ENCODE results near the gene TRAF4. TPM values are rescaled to one million over a fixed set of nuclear protein-coding genes. Genes with fewer than 3 reads are reported as not detected.

TRAF4 gene
- total and polyA plus RNA-seq, 10 of the 15 experiments (the other 5 are each of a cell fraction or from before 2014, with no cell fraction given), result 3.7 to 197 (median 66.4) TPM

DNA sequence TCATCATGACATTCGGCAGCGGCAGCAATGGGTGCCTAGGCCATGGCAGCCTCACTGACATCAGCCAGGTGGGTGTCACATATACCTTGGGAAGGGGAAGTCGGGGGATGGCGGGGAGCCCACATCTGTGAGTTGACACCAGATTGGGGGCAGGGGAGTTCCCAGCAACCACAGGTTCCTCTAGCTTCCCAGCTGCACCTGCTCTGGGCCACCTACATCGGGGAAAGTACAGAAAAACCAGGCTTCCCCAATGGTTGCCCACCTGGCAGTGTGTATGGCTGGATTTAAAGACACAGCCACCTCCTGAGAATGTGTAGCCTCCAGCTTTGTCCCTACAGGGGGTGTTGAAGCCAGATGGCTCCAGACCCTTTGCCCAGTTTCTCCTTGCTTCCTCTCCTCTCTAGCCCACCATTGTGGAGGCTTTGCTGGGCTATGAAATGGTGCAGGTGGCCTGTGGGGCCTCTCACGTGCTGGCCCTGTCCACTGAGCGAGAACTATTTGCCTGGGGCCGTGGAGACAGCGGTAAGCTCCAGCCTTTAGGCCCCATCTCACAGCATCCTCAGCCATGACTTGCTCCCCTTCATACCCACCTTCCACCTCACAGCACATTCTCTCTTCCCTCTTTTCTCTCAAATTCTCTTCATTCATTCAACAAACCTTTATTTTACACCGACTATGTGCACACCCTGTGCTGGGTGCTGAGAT is 5.0 kb upstream of the TRAF4 start (continued):
- TF ChIP-seq RBBP5 (conservative IDR thresholded peaks at IDR 0.05), result no peak
- TF ChIP-seq ASH2L (IDR thresholded peaks at IDR 0.05; ENCODE audit: borderline replicate concordance, low read depth), result no peak
- TF ChIP-seq, protein P1, sequence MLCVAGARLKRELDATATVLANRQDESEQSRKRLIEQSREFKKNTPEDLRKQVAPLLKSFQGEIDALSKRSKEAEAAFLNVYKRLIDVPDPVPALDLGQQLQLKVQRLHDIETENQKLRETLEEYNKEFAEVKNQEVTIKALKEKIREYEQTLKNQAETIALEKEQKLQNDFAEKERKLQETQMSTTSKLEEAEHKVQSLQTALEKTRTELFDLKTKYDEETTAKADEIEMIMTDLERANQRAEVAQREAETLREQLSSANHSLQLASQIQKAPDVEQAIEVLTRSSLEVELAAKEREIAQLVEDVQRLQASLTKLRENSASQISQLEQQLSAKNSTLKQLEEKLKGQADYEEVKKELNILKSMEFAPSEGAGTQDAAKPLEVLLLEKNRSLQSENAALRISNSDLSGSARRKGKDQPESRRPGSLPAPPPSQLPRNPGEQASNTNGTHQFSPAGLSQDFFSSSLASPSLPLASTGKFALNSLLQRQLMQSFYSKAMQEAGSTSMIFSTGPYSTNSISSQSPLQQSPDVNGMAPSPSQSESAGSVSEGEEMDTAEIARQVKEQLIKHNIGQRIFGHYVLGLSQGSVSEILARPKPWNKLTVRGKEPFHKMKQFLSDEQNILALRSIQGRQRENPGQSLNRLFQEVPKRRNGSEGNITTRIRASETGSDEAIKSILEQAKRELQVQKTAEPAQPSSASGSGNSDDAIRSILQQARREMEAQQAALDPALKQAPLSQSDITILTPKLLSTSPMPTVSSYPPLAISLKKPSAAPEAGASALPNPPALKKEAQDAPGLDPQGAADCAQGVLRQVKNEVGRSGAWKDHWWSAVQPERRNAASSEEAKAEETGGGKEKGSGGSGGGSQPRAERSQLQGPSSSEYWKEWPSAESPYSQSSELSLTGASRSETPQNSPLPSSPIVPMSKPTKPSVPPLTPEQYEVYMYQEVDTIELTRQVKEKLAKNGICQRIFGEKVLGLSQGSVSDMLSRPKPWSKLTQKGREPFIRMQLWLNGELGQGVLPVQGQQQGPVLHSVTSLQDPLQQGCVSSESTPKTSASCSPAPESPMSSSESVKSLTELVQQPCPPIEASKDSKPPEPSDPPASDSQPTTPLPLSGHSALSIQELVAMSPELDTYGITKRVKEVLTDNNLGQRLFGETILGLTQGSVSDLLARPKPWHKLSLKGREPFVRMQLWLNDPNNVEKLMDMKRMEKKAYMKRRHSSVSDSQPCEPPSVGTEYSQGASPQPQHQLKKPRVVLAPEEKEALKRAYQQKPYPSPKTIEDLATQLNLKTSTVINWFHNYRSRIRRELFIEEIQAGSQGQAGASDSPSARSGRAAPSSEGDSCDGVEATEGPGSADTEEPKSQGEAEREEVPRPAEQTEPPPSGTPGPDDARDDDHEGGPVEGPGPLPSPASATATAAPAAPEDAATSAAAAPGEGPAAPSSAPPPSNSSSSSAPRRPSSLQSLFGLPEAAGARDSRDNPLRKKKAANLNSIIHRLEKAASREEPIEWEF (IDR thresholded peaks at IDR 0.05; ENCODE audit: insufficient replicate concordance, low read depth, low read length), result no peak
- no peak for TF ChIP-seq POLR2AphosphoS2 (IDR thresholded peaks at IDR 0.05; ENCODE audit: low read depth, low read length)
- no peak for TF ChIP-seq JUND (IDR thresholded peaks at IDR 0.05; ENCODE audit: low read depth, low read length)
- no peak for TF ChIP-seq ZNF24 (IDR thresholded peaks at IDR 0.05)
- TF ChIP-seq, protein P2, sequence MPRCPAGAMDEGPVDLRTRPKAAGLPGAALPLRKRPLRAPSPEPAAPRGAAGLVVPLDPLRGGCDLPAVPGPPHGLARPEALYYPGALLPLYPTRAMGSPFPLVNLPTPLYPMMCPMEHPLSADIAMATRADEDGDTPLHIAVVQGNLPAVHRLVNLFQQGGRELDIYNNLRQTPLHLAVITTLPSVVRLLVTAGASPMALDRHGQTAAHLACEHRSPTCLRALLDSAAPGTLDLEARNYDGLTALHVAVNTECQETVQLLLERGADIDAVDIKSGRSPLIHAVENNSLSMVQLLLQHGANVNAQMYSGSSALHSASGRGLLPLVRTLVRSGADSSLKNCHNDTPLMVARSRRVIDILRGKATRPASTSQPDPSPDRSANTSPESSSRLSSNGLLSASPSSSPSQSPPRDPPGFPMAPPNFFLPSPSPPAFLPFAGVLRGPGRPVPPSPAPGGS (IDR thresholded peaks at IDR 0.05; ENCODE audit: borderline replicate concordance, insufficient read depth, low read depth, low read length, poor library complexity, severe bottlenecking), result peak; percentile 95
- TF ChIP-seq, protein P3, sequence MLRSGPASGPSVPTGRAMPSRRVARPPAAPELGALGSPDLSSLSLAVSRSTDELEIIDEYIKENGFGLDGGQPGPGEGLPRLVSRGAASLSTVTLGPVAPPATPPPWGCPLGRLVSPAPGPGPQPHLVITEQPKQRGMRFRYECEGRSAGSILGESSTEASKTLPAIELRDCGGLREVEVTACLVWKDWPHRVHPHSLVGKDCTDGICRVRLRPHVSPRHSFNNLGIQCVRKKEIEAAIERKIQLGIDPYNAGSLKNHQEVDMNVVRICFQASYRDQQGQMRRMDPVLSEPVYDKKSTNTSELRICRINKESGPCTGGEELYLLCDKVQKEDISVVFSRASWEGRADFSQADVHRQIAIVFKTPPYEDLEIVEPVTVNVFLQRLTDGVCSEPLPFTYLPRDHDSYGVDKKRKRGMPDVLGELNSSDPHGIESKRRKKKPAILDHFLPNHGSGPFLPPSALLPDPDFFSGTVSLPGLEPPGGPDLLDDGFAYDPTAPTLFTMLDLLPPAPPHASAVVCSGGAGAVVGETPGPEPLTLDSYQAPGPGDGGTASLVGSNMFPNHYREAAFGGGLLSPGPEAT (IDR thresholded peaks at IDR 0.05; ENCODE audit: low read depth), result peak; percentile 84
- TF ChIP-seq CBFB (IDR thresholded peaks at IDR 0.05; ENCODE audit: low read depth), result peak; percentile 91
- no peak for TF ChIP-seq SREBF2 (IDR thresholded peaks at IDR 0.05; ENCODE audit: low read length)
- TF ChIP-seq NR2F1 (conservative IDR thresholded peaks at IDR 0.05), result no peak
- TF ChIP-seq, protein P4, sequence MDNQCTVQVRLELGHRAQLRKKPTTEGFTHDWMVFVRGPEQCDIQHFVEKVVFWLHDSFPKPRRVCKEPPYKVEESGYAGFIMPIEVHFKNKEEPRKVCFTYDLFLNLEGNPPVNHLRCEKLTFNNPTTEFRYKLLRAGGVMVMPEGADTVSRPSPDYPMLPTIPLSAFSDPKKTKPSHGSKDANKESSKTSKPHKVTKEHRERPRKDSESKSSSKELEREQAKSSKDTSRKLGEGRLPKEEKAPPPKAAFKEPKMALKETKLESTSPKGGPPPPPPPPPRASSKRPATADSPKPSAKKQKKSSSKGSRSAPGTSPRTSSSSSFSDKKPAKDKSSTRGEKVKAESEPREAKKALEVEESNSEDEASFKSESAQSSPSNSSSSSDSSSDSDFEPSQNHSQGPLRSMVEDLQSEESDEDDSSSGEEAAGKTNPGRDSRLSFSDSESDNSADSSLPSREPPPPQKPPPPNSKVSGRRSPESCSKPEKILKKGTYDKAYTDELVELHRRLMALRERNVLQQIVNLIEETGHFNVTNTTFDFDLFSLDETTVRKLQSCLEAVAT (IDR thresholded peaks at IDR 0.05), result peak; percentile 7; the same call in 1 of the 2 replicates
- no peak for TF ChIP-seq TARDBP (IDR thresholded peaks at IDR 0.05; ENCODE audit: borderline replicate concordance)
- TF ChIP-seq DPF2 (IDR thresholded peaks at IDR 0.05), result peak; percentile 65; the same call in 1 of the 2 replicates
- peak; percentile 97 for TF ChIP-seq TCF3 (IDR thresholded peaks at IDR 0.05; ENCODE audit: borderline replicate concordance, insufficient read depth, low read depth, low read length)
- no peak for TF ChIP-seq ZNF207 (IDR thresholded peaks at IDR 0.05; ENCODE audit: borderline replicate concordance)
- TF ChIP-seq, protein P5, sequence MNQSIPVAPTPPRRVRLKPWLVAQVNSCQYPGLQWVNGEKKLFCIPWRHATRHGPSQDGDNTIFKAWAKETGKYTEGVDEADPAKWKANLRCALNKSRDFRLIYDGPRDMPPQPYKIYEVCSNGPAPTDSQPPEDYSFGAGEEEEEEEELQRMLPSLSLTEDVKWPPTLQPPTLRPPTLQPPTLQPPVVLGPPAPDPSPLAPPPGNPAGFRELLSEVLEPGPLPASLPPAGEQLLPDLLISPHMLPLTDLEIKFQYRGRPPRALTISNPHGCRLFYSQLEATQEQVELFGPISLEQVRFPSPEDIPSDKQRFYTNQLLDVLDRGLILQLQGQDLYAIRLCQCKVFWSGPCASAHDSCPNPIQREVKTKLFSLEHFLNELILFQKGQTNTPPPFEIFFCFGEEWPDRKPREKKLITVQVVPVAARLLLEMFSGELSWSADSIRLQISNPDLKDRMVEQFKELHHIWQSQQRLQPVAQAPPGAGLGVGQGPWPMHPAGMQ (IDR thresholded peaks at IDR 0.05; ENCODE audit: borderline replicate concordance), result no peak
- no peak for TF ChIP-seq SMARCA5 (IDR thresholded peaks at IDR 0.05)
- TF ChIP-seq MTA2 (IDR thresholded peaks at IDR 0.05; ENCODE audit: low read depth), result peak; percentile 68
- no peak for TF ChIP-seq MXI1 (IDR thresholded peaks at IDR 0.05; ENCODE audit: low read depth, low read length)
